ENCODE results near the gene GALNT2.

- no peak for TF ChIP-seq POLR2A (IDR thresholded peaks at IDR 0.05)
- TF ChIP-seq, protein P1, sequence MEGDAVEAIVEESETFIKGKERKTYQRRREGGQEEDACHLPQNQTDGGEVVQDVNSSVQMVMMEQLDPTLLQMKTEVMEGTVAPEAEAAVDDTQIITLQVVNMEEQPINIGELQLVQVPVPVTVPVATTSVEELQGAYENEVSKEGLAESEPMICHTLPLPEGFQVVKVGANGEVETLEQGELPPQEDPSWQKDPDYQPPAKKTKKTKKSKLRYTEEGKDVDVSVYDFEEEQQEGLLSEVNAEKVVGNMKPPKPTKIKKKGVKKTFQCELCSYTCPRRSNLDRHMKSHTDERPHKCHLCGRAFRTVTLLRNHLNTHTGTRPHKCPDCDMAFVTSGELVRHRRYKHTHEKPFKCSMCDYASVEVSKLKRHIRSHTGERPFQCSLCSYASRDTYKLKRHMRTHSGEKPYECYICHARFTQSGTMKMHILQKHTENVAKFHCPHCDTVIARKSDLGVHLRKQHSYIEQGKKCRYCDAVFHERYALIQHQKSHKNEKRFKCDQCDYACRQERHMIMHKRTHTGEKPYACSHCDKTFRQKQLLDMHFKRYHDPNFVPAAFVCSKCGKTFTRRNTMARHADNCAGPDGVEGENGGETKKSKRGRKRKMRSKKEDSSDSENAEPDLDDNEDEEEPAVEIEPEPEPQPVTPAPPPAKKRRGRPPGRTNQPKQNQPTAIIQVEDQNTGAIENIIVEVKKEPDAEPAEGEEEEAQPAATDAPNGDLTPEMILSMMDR (IDR thresholded peaks at IDR 0.05): no peak
Measured at GRCh38 chr1:230308039-230308438, 241.0 kb downstream of the GALNT2 start.
